ENCODE measurements around the gene SLC43A2. TPM values are rescaled to one million over a fixed set of nuclear protein-coding genes. Genes with fewer than 3 reads are reported as not detected.

The SLC43A2 gene
- total and polyA plus RNA-seq, 2 of the 13 experiments (the other 11 are each of a cell fraction or from before 2014, with no cell fraction given) = 7.3 to 20.0 TPM

- TF ChIP-seq TCF7L2 (IDR thresholded peaks at IDR 0.05; ENCODE audit: low read depth, low read length) = no peak
- no peak for TF ChIP-seq TCF7 (IDR thresholded peaks at IDR 0.05; ENCODE audit: low read depth)
- TF ChIP-seq ZMAT3 (CRISPR knock-in tag; conservative IDR thresholded peaks at IDR 0.05) = no peak
- no peak for TF ChIP-seq CENPT (CRISPR knock-in tag; IDR thresholded peaks at IDR 0.05; ENCODE audit: low read depth)
- no peak for TF ChIP-seq ZNF512B (CRISPR knock-in tag; IDR thresholded peaks at IDR 0.05; ENCODE audit: borderline replicate concordance)
- TF ChIP-seq NCOA1 (CRISPR knock-in tag; IDR thresholded peaks at IDR 0.05) = 0 out of 2 replicates have a peak, but pooled peaks have one; percentile 58
- peak; percentile 5; the same call in 1 of the 2 replicates for TF ChIP-seq IRF9 (CRISPR knock-in tag; IDR thresholded peaks at IDR 0.05; ENCODE audit: borderline replicate concordance)
- TF ChIP-seq ZNF850 (CRISPR knock-in tag; conservative IDR thresholded peaks at IDR 0.05) = no peak
- no peak for TF ChIP-seq HINFP (CRISPR knock-in tag; IDR thresholded peaks at IDR 0.05; ENCODE audit: low read depth)
- TF ChIP-seq ATF7-NPFF (CRISPR knock-in tag; IDR thresholded peaks at IDR 0.05; ENCODE audit: low read depth) = peak; percentile 40; the same call in 1 of the 2 replicates
- no peak; the same call in 1 of the 2 replicates for TF ChIP-seq TFDP2 (CRISPR knock-in tag; IDR thresholded peaks at IDR 0.05)
- TF ChIP-seq ZNF749 (CRISPR knock-in tag; IDR thresholded peaks at IDR 0.05; ENCODE audit: borderline replicate concordance) = peak; percentile 61; the same call in 1 of the 2 replicates
- TF ChIP-seq ZNF446 (CRISPR knock-in tag; IDR thresholded peaks at IDR 0.05) = no peak
- TF ChIP-seq MTA1 (CRISPR knock-in tag; IDR thresholded peaks at IDR 0.05; ENCODE audit: borderline replicate concordance) = peak; percentile 71; the same call in 1 of the 2 replicates
- TF ChIP-seq POLR2G (IDR thresholded peaks at IDR 0.05; ENCODE audit: low read depth, low read length) = peak; percentile 65
- peak; percentile 43; the same call in 1 of the 2 replicates for TF ChIP-seq GZF1 (CRISPR knock-in tag; IDR thresholded peaks at IDR 0.05)
- TF ChIP-seq ZBTB14 (CRISPR knock-in tag; IDR thresholded peaks at IDR 0.05) = peak; percentile 82
- TF ChIP-seq HNF4G (IDR thresholded peaks at IDR 0.05; ENCODE audit: borderline replicate concordance, low read depth, low read length) = no peak
- TF ChIP-seq HNF4G (CRISPR knock-in tag; IDR thresholded peaks at IDR 0.05; ENCODE audit: borderline replicate concordance, low read depth) = no peak
- TF ChIP-seq IKZF4 (CRISPR knock-in tag; IDR thresholded peaks at IDR 0.05; ENCODE audit: borderline replicate concordance, low read depth, not compliant biosample characterization) = peak; percentile 21
These were observed 20.6 kb upstream of the SLC43A2 start (continued) for GRCh38 chr17:1648963-1649843.

Data from HepG2 (cell line).